Measurements from ENCODE around the gene SLX4.

GRCh38 chr16:3536271-3536731, 75.1 kb downstream of the SLX4 start:
- no peak for TF ChIP-seq CTCF (IDR thresholded peaks at IDR 0.05)
- no peak for TF ChIP-seq POLR2A (IDR thresholded peaks at IDR 0.05)
